Effector memory CD4-positive, alpha-beta T cell (primary cell): Measurements from ENCODE around the gene ENTHD1.
"Not testable (repeated sequence)": the region's sequence is repeated elsewhere in the genome, so short reads cannot be mapped to it uniquely, and the experiment has no call there.

Experiments used
- DNase-seq, 3 donors: peaks; one replicate each; pipeline ENCODE4 v3.0.0-alpha.2; 2020
- H3K27ac ChIP-seq: 2 replicates; pipeline ENCODE4 v1.7.0; 2013; ENCODE audit warnings: mild to moderate bottlenecking, low read length, moderate library complexity; ENCODE audit not compliant: insufficient read depth, poor library complexity, severe bottlenecking
- H3K27me3 ChIP-seq: replicated peaks from 2 replicates; pipeline ENCODE4 v1.7.0; 2013; ENCODE audit warnings: mild to moderate bottlenecking, low read length; ENCODE audit not compliant: insufficient read depth, control insufficient read depth, poor library complexity, severe bottlenecking
- H3K36me3 ChIP-seq: 2 replicates; pipeline ENCODE4 v1.7.0; 2013; ENCODE audit warnings: mild to moderate bottlenecking, low read length, moderate library complexity; ENCODE audit not compliant: control insufficient read depth, insufficient read depth
- H3K4me1 ChIP-seq: 2 replicates; pipeline ENCODE4 v1.7.0; 2013; ENCODE audit warnings: low read length, mild to moderate bottlenecking; ENCODE audit not compliant: control insufficient read depth, insufficient read depth, poor library complexity, severe bottlenecking
- H3K4me3 ChIP-seq: 2 replicates; pipeline ENCODE4 v1.7.0; 2013; ENCODE audit warnings: low read length, low read depth, mild to moderate bottlenecking; ENCODE audit not compliant: insufficient read depth, poor library complexity, severe bottlenecking
- H3K9me3 ChIP-seq: 2 replicates; pipeline ENCODE4 v1.7.0; 2013; ENCODE audit warnings: mild to moderate bottlenecking, low read length, moderate library complexity; ENCODE audit not compliant: control insufficient read depth

The ENTHD1 gene

DNA sequence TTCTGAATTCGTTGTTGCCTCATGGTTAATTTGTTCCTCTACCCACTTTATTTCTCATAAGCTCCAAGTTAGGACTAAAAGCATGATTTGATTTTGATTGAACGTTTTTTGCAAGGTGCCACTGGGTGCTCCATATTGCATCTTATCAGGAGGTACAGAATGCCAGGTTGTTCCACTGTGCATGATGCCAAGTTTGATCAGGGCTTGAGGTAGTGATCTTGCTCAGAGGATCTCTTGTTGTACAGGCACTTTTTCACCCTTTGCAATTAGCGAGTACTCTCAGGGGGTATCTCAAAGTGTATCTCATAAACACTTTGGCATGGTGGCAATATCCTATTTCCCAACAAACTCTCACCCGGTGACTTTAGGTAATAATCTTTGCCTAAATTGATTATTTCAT lies 11.3 kb upstream of the ENTHD1 start:
- DNase-seq, result no peak
- H3K4me3 ChIP-seq, result peak overlapping the region; percentile 65

GRCh38 chr22:39904024-39904423 lies 10.5 kb upstream of the ENTHD1 start:
- peaks cover 33% of the 10 kb centered on the region for H3K4me1 ChIP-seq
- DNase-seq, H3K9me3 ChIP-seq, H3K27me3 ChIP-seq, H3K36me3 ChIP-seq: not testable (repeated sequence)
- peak overlapping the region; percentile 65 for H3K4me3 ChIP-seq
- peak overlapping the region; percentile 81 for H3K27ac ChIP-seq

More for the DNA sequence above, 11.3 kb upstream of the ENTHD1 start:
- H3K27me3 ChIP-seq, result no peaks in the 10 kb centered on the region
- peak overlapping the region; percentile 81 for H3K27ac ChIP-seq
- H3K36me3 ChIP-seq, result no peaks in the 10 kb centered on the region
- no peaks in the 10 kb centered on the region for H3K9me3 ChIP-seq
- H3K4me1 ChIP-seq, result peaks cover 36% of the 10 kb centered on the region

- peak overlapping the region; percentile 65 for H3K4me3 ChIP-seq
- no peaks in the 10 kb centered on the region for H3K27me3 ChIP-seq
- DNase-seq, result no peak
- peaks cover 12% of the 10 kb centered on the region for H3K4me1 ChIP-seq
- H3K9me3 ChIP-seq, result no peaks in the 10 kb centered on the region
- peak overlapping the region; percentile 81 for H3K27ac ChIP-seq
- H3K36me3 ChIP-seq, result no peaks in the 10 kb centered on the region
Observed at GRCh38 chr22:39901565-39902146, 8.1 kb upstream of the ENTHD1 start.

GRCh38 chr22:39900306-39901227 lies 7.0 kb upstream of the ENTHD1 start, which contains the start of gene GRAP2:
Gene GRAP2, plus strand, starts transcription at chr22:39901084. Its CDS starts 46,023 bp downstream, at chr22:39947107.
- peak within 1 kb of the TSS; percentile 65 for H3K4me3 ChIP-seq
- H3K27ac ChIP-seq, result peak within 1 kb of the TSS; percentile 81
- H3K27me3 ChIP-seq, result no peaks in the 10 kb centered on the region

GRCh38 chr22:39898997-39899396 lies 5.4 kb upstream of the ENTHD1 start:
- DNase-seq, result no peak
- H3K27ac ChIP-seq, result no peak overlapping the region
- no peaks in the 10 kb centered on the region for H3K36me3 ChIP-seq
- H3K4me1 ChIP-seq, result peaks cover 10% of the 10 kb centered on the region
- no peaks in the 10 kb centered on the region for H3K27me3 ChIP-seq
- no peak overlapping the region for H3K4me3 ChIP-seq
- H3K9me3 ChIP-seq, result no peaks in the 10 kb centered on the region

More at GRCh38 chr22:39900306-39901227, 7.0 kb upstream of the ENTHD1 start, which contains the start of gene GRAP2:
- Histone ChIP-seq H3K4me1 (peaks cover 12% of the 10 kb centered on the region), H3K9me3 (no peaks in the 10 kb centered on the region), H3K36me3 (no peaks in the 10 kb centered on the region)
- DNase-seq, result peak; percentile 56 to 67 (median 63)

- DNase-seq, result no peak
- no peaks in the 10 kb centered on the region for H3K27me3 ChIP-seq
- H3K4me3 ChIP-seq, result no peak overlapping the region
- no peaks in the 10 kb centered on the region for H3K36me3 ChIP-seq
- peaks cover 10% of the 10 kb centered on the region for H3K4me1 ChIP-seq
- H3K9me3 ChIP-seq, result no peaks in the 10 kb centered on the region
- H3K27ac ChIP-seq, result no peak overlapping the region
Observed at GRCh38 chr22:39897841-39898240, 4.3 kb upstream of the ENTHD1 start.

GRCh38 chr22:39896313-39896996 lies 2.9 kb upstream of the ENTHD1 start:
- Histone ChIP-seq H3K4me1 (peaks cover 10% of the 10 kb centered on the region), H3K27me3 (no peaks in the 10 kb centered on the region), H3K4me3 (no peak overlapping the region), H3K9me3 (no peaks in the 10 kb centered on the region), H3K27ac (no peak overlapping the region), H3K36me3 (no peaks in the 10 kb centered on the region)
- DNase-seq, result no peak

GRCh38 chr22:39895682-39896081 lies 2.1 kb upstream of the ENTHD1 start:
- H3K27me3 ChIP-seq, result no peaks in the 10 kb centered on the region
- peaks cover 10% of the 10 kb centered on the region for H3K4me1 ChIP-seq
- no peak overlapping the region for H3K4me3 ChIP-seq
- no peaks in the 10 kb centered on the region for H3K36me3 ChIP-seq
- H3K27ac ChIP-seq, result no peak overlapping the region
- no peak for DNase-seq
- no peaks in the 10 kb centered on the region for H3K9me3 ChIP-seq

DNA sequence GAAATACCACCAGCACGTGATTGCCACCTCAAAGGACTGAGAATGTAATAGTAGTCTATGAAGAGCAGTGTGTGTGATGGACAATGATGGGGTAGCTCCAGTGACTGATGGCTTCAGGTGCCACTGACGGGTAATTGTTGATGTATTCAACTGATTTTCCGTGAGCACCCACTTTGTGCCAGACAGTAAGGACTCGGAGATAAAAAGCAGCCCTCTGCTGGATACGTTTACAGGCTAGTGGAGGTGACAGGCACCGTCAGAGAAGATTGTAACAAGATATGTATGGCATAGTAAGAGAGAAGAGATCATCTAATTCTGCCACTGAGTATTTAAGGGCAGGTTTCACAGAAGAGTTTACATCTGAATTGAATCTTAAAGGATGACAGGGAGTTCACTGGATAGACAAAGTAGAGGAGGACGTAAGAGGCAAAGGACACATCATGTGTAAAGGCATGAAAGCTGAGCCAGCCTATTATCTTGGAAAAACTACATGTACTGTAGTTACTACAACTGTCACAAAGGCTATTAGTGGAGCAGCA lies 1.1 kb upstream of the ENTHD1 start:
- no peaks in the 10 kb centered on the region for H3K9me3 ChIP-seq
- H3K27me3 ChIP-seq, result no peaks in the 10 kb centered on the region
- no peak for DNase-seq
- H3K27ac ChIP-seq, result no peak overlapping the region
- H3K36me3 ChIP-seq, result no peaks in the 10 kb centered on the region
- H3K4me3 ChIP-seq, result no peak overlapping the region
- H3K4me1 ChIP-seq, result peaks cover 2% of the 10 kb centered on the region
